Renal pelvis (tissue), 4 donors: ENCODE measurements around the gene PTGES3. TPM values are rescaled to one million over a fixed set of nuclear protein-coding genes. Genes with fewer than 3 reads are reported as not detected.
A peak's percentile ranks its signal among the peaks of the same experiment; 100 is the strongest.

Experiments
- DNase-seq: peaks from one replicate; pipeline ENCODE4 v3.0.0-alpha.2; 2013
- polyA plus RNA-seq, 3 donors: library from polyadenylated mRNA; unstranded; fragments of 120-200 nt; gene quantifications; one replicate each; pipeline ENCODE4 v1.2.1, GENCODE V29; 2013; ENCODE audit not compliant: insufficient read length in 3 of 3

PTGES3 gene
- polyA plus RNA-seq, 3 donors: 269 to 319 (median 296) TPM

DNA sequence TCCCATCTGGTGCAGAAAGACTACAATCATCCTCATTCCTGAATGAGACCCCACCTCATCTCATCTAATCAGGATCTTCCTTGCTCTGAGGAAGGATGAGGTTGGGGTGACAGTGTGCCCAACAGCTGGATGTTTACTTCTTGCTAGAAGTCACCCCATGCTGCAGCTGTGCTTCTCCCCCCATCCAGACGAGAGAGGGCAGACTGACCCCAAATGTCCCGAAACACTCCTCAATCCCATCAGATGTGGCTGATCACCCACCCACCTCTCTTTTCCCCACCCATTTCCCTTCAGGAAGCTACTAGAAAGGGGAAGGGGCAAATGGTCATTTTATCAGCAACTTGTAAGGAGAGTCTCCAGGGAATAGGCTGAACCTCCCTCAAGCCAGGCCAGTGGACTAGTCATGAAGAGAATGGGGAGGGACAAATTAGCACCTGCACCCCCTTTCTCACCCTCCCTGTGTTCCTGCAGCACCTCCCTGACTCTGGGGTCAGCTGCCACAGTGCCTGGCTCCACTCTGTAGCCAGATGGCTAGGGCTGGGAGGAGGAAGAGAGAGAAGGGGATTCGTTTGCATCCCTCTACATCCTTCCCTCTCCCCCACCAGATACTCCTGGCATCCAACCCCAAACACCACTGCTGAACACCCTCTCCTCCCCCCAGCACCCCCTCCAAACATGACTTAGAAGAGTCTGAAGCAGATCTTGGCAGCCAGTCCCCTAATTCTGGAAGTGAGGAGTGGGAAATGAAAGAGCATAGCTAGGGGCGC is 55.2 kb downstream of the PTGES3 start:
- no peak for DNase-seq

DNA sequence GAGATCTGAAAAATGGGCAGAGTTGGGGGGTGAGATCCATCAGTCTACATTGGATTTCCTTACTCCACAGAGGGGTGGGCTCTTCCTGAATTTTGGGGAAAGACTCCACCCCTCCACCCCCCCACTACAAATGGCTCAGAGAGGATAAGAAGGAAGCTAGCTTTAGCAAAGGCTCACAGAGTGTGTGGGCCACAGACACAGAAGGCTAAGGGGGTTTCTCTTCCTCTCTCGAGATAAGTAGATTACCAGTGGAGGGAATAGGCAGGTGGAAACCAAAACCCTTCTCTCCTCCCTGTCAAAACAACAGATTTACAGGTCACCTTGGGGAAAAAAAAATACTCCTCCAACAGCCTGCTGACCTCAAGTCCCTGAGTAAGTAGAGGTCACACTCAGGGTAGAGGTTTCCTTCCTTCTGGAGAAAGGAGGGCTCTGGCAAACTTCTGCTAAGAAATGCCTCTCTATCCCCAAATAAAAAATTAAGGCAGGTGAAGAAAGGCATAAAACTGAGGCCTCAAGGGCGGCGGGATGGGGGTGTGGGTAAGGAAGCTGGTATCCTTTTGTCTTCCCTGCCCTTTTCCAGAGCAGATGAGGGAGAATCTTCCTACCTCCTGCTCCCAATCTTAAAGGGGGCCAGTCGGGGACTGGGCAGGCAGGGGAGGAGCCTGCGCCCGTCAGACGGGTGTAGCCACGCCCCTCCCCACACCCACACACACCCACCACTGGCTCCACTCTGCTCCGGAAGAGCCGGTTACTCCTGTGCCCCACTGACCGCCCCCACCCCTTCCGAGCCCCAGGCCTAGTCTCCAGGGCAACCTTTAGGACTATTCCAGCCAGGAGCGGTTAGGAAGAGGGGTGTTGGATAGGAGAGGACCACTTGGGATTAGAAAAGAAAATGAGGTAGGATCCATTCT is 56.0 kb downstream of the PTGES3 start:
- DNase-seq: no peak

DNA sequence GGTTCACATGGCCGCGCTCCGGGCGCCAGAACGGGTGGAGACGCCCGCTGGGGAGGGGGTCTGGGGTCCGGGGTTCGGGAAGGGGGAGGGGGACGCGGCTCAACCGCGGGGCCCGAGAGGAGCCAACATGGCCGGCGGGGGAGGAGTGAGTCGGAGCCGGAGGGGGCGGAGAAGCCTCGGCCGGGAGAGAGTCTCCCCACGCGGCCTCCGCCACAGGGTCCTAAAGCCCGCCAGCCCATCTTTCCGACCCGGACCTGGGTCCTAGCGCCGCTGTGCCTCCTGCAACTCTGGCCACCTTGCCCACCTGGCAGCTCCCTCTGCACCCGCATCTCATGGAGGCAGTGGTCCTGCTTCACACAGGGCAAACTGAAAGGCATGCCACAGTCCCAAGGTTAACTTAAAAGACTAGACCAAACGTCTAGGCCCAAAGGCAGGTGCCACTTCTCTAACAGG is 57.9 kb downstream of the PTGES3 start, which contains the start of gene BAZ2A:
Gene BAZ2A, minus strand, starts transcription at position 147 of the 453 bp plus-strand sequence. CDS start 12,796 bp downstream, outside the sequence.
- peak; percentile 91 for DNase-seq

DNA sequence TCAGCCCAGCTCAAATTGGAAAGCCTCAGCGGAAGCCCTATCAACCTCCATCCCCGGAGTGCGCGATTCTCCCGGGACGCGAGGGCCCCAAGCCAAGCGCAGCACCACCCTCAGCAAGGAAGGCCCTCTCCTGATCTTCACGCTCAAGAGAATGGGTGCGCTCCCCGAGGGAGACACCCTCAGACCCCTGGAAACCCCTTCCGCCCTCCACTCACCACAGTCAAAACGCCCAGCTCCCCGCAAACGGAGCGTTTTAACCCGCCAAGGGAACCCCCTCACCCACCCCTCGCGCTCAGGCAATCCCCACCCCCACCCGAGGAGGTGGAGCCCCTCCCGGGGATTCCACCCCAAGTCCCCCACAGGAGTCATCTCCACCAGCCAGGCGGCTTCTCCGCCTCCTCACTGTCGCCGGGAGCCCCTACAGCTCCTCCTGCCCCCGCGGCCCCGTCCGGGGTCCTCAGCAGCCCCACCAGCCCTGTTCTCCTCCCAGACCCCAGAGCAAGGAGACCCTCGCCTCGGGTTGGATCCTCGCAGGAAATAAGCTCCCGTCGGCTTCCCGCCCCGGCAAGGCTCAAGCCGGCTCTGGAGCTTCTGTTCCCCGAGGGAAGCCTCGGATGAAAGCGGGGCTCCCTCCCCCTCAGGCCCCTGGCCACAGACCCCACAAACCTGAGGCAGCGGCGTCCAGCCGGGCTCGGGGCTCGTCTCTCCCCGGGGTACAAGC is 58.5 kb downstream of the PTGES3 start:
- no peak for DNase-seq

DNA sequence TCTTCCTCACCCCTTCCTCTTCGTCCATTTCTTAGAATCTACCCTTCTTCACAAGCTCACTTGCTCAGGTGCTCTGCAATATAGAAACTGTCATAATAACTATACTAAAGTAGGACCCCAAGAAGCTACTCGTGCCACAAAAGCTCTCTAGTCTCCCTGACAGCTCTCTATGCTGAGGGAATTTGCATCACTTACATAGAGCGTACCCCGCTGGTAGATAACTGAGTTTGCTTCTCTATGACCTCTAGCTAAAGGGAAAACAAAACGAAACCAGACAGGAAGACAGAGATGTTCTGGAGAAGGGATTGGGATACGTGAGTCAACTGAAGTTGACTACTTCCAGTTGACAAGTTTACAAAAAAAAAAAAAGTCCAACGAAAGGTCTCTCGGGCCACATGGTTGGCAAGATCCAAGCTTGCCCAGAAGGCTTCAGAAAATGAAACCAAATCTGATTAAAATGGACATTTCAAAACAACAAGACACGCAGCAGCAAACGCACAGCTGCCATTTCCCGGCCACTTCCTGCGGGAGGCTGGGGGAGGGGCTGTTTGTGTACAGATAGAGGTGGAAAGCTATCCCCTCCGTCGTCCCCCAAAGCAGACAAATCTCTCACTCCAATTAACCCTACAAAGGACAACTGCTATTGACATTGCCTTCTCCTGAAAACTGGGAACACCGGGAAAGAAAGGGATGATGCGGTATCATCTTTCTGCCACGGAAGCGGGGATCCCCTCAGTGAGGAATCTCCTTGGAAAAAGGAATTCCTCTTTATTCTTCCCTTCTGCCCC is 59.2 kb downstream of the PTGES3 start:
- DNase-seq: no peak

DNA sequence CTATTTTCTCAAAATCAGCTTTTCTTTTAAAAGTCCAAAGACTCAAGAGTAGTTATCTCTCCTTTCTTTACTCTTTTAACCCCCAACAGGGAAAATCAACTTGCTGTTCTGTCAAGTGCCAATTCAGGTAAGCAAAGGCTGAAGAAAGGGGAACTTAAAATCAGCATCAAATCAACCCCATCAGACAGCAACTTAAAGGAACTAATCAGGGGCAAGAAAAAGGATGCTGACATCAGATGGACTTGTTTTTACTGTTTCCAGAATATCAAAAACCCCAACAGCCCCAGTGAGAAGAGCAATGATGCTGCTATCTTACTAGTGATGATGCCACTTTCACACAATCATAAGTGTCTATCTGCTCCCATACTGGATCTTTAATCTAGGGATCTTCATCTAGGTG is 61.4 kb downstream of the PTGES3 start:
- no peak for DNase-seq

DNA sequence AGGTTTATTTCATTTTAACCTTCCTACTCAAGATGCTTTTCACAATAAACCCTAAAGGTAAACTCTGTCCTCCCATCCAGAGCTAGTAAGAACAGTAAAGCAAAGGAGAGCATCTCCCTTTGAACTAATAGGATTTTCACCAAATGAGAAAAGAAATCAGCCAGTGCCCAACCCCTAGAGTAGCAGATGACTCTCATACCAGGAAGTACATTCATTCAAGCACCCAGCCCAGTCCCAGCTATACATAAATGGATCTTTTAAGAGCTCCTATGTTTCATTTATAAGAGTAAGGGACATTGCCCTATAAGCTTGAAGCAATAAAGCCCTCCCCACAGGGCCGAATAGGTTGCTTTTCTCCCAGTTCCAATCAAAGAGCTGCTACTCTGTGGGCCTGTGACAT is 65.5 kb downstream of the PTGES3 start:
- no peak for DNase-seq

DNA sequence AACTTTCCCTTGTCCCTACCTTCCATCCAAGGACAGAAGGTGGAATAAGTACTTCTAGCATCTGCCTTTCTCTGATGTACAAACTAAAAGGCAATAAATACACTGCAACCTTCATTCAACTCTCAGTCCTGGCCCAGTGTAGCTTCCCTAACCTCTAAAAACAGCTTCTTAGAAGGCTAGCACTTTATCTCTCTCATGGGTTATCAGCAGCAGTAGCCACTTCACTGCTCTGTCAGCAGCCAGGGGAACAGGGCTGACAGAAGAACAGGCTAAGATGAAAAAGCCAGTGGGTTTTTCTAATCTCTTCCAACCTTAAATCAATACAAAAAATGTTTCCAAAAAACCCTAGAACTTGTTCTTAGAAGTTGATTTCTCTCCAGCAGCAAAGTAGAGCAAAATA is 71.2 kb downstream of the PTGES3 start:
- DNase-seq: no peak

DNA sequence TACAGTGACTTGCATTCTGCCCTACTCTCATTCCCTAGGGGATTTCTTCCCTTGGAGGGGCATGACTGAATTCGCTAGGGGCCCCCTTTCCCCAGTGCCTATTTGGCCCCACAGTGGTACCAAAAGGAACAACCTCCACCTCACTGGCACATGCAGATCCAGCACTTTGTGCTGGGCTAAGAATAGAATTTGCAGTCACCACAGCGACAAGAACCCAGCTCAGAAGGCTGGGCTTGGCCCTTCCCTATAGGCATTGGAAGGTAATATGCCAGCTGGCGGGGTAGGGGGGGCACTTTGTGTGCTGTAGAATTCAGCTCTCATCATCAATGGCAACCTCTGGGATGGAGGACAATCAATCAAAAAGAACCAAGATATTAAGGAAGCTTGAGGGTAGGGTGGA is 71.8 kb downstream of the PTGES3 start:
- DNase-seq: no peak

DNA sequence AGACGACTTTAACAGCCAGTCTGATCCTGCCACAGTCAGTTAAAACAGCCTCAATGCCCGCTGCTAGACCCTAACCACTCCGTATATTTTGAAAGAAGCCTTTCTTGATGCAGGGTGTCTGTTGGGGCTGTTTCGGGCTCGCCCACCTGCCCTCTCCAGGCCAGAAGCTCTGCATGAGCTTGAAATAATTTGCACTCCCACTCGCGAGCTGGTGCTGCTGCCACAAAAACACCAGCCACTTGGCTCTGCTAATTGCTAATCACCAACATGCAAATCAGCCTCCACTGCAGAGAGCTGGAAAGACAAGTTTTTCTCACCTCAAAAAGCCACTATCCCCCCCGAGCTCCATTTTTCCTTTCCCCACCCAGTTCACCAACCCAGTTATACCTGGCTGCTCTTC is 73.5 kb downstream of the PTGES3 start:
- no peak for DNase-seq

Other genes starting within 250 kb of the PTGES3 start
- gene TIMELESS, start 238.9 kb downstream of the PTGES3 start, polyA plus RNA-seq: 10 to 100 TPM; 44.4 to 47.0 (median 46.2) TPM
- under 1 TPM in 1 of 3 donors, not detected in 2; 0.21 TPM for gene MIP, start 233.6 kb downstream of the PTGES3 start, polyA plus RNA-seq
- 1 to 10 TPM; 3.8 to 7.8 (median 6.9) TPM for gene SPRYD4, start 219.7 kb downstream of the PTGES3 start, polyA plus RNA-seq
- 1 to 10 TPM in 2 of 3 donors, under 1 TPM in 1; 1.00 to 2.3 (median 1.5) TPM for gene GLS2, start 200.1 kb downstream of the PTGES3 start, polyA plus RNA-seq
- gene RBMS2, start 166.5 kb downstream of the PTGES3 start, polyA plus RNA-seq: 10 to 100 TPM; 36.9 to 47.4 (median 41.8) TPM
- gene BAZ2A, start 58.0 kb downstream of the PTGES3 start, polyA plus RNA-seq: 100 to 1,000 TPM in 2 of 3 donors, 10 to 100 TPM in 1; 72.6 to 123 (median 108) TPM
- 1,000 to 10,000 TPM in 2 of 3 donors, 100 to 1,000 TPM in 1; 921 to 1,094 (median 1,062) TPM for gene ATP5F1B, start 42.3 kb downstream of the PTGES3 start, polyA plus RNA-seq
- gene NACA, start 37.0 kb upstream of the PTGES3 start, polyA plus RNA-seq: 1,000 to 10,000 TPM; 1,818 to 2,346 (median 1,950) TPM
- 10 to 100 TPM; 16.1 to 22.6 (median 19.9) TPM for gene PRIM1, start 64.0 kb upstream of the PTGES3 start, polyA plus RNA-seq
- 1 to 10 TPM in 2 of 3 donors, under 1 TPM in 1; 0.97 to 1.5 (median 1.1) TPM for gene HSD17B6, start 75.0 kb upstream of the PTGES3 start, polyA plus RNA-seq
- gene SDR9C7, start 246.1 kb upstream of the PTGES3 start, polyA plus RNA-seq: under 1 TPM; 0.07 to 0.21 (median 0.16) TPM